ENCODE results near the gene ERC2.

The ERC2 gene

DNA sequence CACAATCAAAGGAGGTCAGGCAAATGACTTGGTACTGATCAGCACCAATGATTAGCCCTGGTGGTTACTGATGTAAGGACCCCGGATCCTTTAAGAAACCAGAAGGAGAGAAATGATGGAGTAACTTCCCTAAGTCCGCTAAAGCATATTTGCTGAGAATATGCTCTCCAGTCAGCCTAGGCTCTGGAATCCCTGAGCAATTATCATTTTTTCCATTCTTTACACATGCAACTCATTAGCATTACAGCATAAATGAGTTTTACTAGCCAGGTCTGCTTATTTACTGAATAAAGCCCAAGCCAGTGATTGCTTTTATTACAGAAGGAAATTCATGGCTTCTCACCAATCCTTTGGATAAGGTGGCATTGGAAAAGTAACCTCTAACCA, 842.0 kb downstream of the ERC2 start:
- no peak for DNase-seq

- no peak for DNase-seq
Observed at GRCh38 chr3:55624238-55624637, 844.0 kb downstream of the ERC2 start.

GRCh38 chr3:55623786-55624185, 844.5 kb downstream of the ERC2 start:
- DNase-seq, result no peak

GRCh38 chr3:55622733-55623132, 845.5 kb downstream of the ERC2 start:
- DNase-seq, result no peak

GRCh38 chr3:55622116-55622515, 846.2 kb downstream of the ERC2 start:
- no peak for DNase-seq

- no peak for DNase-seq
Observed at GRCh38 chr3:55621648-55622047, 846.6 kb downstream of the ERC2 start.

DNA sequence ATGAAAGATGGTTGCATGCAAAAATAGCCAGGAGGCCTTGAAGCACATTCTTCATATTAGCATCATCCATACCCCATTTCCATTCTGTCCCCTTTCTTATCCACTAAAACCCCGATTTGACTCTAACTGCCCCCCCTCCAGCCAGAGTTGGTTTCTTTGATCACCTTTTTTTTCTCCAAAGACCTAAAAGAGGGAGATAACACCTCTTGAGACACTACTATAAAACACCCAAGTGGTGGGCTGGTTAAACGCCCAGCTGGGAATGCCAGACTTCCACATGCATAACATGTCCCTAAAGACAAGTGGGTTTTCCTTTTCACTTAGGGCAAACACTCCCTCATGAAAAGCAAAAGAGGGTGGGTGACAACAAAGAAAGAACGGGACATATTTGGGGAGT, 847.2 kb downstream of the ERC2 start:
- no peak for DNase-seq

DNA sequence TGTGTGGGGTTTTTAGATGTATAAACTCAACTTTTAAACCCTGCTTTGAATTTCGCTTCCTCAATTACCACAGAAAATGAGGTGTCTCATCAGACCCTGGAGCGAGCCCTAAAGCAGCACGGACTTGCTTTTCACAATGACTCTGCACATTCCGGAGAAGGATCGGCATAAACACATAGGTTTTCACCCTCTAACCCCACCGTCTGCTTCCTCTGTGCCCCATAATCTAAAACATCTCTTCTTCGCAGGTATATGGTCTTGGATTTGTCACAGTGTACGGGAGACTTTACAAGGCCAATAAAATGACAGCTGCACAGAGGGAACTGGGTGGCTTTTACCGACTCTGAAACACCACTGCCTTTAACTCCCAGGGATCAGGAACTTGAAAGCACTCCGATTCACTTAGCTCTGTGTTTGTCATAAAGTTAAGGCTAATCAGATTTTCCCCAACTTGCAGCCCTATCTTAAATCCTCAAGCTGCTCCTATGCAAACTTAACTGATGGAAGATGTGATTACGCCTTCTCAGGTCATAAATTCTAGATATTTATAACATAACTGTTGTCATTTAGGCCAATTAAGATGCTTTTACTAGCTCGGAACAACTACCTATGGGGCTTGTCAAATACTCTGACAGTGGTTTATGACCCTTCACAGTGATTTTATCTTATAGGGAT, 847.8 kb downstream of the ERC2 start:
- DNase-seq, result no peak

- no peak for DNase-seq
Observed at GRCh38 chr3:55619046-55619808, 849.0 kb downstream of the ERC2 start.

DNA sequence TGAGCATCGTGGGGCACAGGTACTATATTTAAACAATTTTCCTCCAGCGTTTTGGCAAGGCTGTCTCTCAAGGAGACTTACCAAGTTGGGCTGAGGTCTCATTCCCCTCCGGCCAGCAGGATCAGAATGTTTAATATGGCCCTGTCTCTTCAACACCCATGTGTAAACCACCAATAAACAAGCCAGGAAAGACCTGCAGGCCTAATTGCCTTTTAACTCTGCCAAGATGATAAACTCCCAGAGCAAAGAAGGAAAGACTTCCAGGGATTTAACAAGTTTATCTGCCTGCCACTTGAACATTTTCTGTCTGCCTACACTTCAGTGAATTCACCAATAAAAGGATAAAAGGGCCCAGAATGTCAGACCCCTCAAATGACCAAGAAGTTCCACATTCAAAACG, 850.9 kb downstream of the ERC2 start:
- no peak for DNase-seq

DNA sequence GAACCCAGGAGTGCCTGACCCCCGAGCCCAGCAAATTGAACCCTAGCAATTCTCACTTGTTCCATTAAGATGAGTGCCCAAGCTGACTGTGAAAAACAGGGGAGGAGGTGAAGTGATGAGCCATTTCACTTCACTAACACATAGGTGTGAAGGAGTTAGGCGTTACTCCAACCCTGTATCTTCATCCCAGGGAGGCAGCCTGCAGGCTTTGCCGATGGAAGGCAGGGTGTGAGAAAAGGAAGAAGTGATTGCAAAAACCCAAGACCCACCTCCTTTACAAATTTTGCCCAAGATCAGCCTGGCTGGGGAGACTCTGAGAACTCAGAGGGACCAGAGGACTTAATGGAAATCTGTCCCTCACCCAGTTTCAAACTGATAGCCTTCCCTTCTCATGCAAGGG, 851.5 kb downstream of the ERC2 start:
- no peak for DNase-seq

DNA sequence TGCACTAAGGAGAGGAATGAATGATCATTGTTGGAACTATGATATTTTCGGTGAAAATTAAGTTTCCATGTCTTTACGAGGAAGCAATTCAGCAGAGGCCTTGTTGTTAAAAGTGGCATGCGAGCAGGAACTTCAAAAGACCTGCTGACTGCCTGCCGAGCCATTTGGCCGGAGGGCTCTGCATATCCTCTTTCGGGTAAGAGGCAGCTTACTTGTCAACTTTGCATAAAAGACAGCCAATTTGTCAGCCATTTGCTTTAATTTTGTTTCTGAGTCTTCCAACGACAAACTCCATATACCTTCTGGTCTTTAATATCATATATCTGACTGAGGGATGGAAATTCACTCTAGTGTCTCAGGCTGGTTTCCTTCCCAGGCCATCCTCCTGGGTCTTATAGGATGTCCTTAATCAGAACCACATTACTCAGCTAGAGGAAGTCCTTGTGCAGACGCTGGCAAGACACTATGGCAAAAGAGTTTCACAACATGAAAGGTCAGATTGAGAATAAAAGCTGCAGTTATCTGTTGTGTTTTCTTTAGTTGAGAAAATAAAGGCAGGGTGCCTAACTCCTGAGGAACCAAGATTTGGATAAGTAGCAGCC, 852.5 kb downstream of the ERC2 start:
- no peak for DNase-seq

GRCh38 chr3:55615039-55615693, 853.1 kb downstream of the ERC2 start:
- no peak for DNase-seq

DNA sequence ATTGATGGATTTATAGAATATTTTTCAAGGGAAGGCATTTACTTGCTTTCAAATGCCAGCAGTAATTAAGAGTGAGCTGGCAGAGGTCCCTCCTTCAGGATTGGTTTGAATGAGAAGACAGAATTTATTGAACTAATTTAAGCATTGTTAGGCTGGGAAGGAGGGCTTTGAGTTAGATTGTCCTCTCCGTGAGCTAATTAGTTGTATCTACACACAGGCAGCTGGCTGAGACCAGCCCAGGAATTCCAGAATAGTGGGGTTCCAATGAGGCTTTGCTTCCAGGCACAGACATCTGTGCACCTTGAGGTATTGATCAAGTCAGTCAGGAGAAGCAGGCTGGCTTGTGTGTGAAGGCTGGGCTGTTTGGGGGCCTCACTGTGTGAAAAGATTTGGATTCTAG, 857.1 kb downstream of the ERC2 start:
- DNase-seq, result no peak

DNA sequence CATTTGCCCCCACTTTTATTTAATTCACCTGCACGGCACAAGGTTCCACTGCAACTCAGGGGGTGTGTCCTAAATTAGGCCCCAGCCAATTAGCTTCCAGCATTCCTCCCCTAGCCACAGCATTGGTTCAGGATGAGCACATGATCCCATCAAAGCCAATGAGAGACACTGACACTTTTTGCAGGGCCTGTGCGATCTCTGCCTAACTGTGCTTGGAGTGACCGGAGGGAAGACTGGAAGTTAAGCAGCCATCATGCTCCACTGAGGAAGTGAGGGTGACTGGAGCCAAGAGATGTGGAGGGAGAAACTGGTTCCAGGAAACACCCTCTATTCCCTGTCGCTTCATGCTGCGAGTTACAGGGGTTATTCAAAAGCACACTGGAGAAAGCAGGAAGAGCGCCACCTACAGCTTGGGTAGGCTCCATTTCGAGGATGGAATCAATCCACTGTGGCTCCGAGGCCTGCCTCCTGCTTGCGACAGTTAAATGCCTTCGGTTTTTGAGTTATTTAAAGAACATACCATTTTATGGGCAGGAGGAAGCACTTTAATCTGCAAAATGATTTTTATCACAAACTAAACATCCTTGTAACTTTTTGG, 858.9 kb downstream of the ERC2 start:
- no peak for DNase-seq

DNA sequence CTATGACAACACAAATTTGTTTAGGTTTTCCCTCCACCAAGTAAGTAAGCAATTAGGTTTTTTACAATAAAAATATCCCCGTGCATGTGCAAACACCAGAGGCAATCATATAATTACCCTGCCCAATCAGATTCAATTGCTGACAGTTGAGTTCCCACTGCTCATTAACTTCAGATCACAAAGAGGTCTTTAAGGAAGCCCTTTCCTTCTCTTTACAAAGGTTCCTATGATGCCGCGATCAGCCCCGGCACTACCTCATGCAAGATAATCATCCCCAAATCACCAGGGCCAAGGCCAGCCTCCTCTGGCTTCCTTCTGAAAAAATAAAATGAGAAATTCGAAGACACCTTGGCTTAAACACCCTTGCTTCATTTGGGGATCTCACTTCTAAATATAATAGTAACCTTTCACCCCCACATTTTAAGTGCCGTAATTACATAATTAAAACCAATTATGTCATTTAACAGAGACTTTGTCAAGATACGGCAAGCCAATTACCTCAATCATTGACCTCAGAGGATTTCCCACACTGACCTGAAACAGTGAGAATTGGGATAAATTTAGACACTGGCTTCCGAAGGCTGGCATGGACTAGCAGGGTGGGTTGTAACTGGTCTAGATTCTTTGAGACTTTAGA, 859.8 kb downstream of the ERC2 start:
- no peak for DNase-seq

DNA sequence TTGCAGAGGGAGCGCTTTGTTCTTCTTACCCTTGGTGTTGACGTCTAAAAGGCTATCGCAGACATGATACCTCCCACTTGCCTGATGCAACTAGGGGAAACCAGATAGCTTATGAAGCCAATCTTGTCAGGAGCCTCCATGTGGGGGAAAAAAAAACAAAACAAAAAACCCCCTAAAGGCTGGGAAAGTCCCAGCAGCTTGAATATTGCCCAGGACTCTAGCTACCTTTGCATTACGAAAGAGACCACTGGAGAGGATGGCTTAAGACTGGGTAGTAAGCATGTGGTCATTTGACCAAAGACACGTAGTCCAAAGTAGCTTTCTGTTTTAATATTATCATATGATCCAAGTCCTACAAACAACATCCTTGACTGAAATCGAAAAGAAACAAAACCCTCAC, 860.4 kb downstream of the ERC2 start:
- no peak for DNase-seq

GRCh38 chr3:55607175-55607574, 861.1 kb downstream of the ERC2 start:
- DNase-seq, result no peak

DNA sequence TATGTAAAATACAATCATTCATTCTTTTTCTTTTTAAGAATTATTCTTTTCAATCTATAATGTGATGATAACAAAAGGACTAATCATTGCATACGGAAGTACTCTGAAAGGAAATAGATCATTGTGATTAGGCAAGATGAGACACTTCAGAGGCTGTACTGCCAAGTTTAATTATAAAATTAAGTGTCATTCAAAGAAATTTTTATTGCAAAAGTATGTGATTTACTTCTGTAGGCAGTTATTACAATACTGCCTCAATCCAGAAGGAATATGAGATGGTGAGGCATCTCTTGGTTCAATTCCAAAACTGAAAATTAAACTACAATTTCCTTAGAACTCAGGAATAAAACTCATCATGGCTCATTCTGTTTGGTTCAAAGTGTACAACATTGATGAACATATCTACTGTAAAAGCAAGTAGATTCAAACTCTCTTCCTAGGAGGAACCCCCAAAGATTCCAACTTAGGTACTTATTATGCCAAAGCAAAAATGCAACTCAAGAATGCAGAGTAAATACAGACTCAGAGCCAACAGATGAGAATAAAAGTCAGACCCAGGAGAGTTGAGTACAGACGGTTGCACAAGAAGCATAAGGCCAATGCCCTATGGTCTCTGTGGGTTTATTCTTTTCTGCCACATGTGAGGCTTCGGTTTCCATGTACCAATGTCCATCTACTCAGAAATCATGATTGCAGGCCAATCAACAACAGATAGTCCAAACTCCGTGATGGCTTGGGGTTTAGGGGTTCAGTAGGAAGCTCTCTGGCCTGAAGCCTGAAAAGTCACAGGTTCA, 862.6 kb downstream of the ERC2 start:
- no peak for DNase-seq

DNA sequence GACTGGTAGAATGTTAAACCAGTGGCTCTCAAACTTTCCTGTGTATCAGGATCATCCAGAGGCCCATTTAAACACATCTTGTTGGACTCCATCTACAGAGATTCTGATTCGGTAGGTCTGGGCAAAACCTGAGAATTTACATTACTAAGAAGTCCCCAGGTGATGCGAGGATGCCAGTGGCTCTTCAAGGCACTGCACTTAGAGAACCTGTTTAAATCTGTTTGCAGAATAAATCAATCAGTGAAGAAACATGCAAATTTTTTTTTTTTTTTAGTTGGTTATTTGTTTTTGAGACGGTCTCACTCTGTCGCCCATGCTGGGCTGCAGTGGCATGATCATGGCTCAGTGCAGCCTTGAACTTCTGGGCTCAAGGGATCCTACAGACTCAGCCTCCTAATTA, 863.4 kb downstream of the ERC2 start:
- no peak for DNase-seq

- no peak for DNase-seq
Observed at GRCh38 chr3:55604402-55604801, 863.9 kb downstream of the ERC2 start.

Measured in T-helper 1 cell (primary cell).